ENCODE data around the gene TMCC1.

DNA sequence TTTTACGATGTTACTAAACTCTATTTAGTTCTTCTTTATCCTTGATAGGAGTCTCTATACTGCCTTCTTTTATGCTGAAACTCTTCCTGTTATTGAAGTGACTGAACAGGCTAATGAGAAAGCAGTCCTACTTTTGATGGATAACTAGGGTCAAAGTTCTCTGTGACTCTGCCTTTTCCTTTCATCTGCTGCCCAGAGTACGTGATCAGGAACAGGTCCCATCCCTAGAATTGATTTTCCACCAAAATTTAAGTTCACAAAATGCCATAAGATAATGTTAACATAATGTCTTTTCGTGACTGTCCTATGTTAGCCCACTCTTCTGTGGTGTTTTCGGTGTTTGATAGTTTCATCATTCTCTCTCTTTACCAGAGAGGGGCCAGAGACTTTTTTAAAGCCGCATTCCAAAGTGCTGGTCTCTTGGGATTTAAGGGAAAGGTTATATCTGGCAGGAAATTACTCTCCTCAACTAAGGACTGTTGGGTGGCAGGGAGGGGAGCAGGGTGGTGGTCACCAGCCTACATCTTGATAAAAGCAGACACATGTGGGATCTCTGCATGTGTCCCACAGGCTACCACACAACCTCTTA lies 236.8 kb downstream of the TMCC1 start:
- TF ChIP-seq POLR2A (IDR thresholded peaks at IDR 0.05; ENCODE audit: low read length) (no peak), GATA1 (IDR thresholded peaks at IDR 0.05; ENCODE audit: low read depth, low read length) (no peak)
